PC-3 (cell line): ENCODE data around the gene KCNK16. TPM values are rescaled to one million over a fixed set of nuclear protein-coding genes. Genes with fewer than 3 reads are reported as not detected.

Experiments
- ATAC-seq: fragments of 200-7000 bp; cut with Tn5 transposase; 2 replicates; pipeline ENCODE4 v1.9.1; 2020; ENCODE audit warnings: mild to moderate bottlenecking, moderate library complexity
- BruUV-seq: library from RNA; stranded (reverse); fragments of 400-500 nt; replicated peaks from 2 replicates; lab custom pipeline; 2021; lab: Mats Ljungman, UMichigan
- CTCF ChIA-PET: fragments of 300-600 bp; sonication (Branson Sonifier 250); formaldehyde crosslinking; loops from one replicate; lab custom pipeline; 2022; ENCODE audit warnings: antibody characterized with exemption; lab: Charles Lee
- POLR2A ChIA-PET: fragments of 300-600 bp; sonication (Branson Sonifier 250); formaldehyde crosslinking; loops from one replicate; lab custom pipeline; 2022; ENCODE audit warnings: antibody characterized with exemption; ENCODE audit not compliant: unreplicated experiment; lab: Charles Lee
- DNase-seq: peaks from one replicate; pipeline ENCODE4 v3.0.0-alpha.2; 2015
- H2AFZ ChIP-seq: fragments of 300-600 bp; sonication (generic); 2 replicates; pipeline ENCODE4 v1.6.0; 2016; ENCODE audit warnings: antibody characterized with exemption, low read length
- H3F3A ChIP-seq: fragments of 300-600 bp; sonication (generic); one replicate; pipeline ENCODE4 v1.6.0; 2017; ENCODE audit warnings: antibody characterized with exemption, low read length, control low read depth, mild to moderate bottlenecking; ENCODE audit not compliant: unreplicated experiment
- H3K27ac ChIP-seq: fragments of 300-600 bp; sonication (generic); 2 replicates; pipeline ENCODE4 v1.5.1; 2016; ENCODE audit warnings: mild to moderate bottlenecking, low read length
- H3K27me3 ChIP-seq: fragments of 300-600 bp; sonication (generic); 2 replicates; pipeline ENCODE4 v1.6.1; 2016; ENCODE audit warnings: low read length, mixed read lengths
- H3K36me3 ChIP-seq: fragments of 300-600 bp; sonication (generic); 2 replicates; pipeline ENCODE4 v1.6.1; 2016; ENCODE audit warnings: low read depth, mixed run types, low read length, mixed read lengths
- H3K4me1 ChIP-seq: fragments of 300-600 bp; sonication (generic); 2 replicates; pipeline ENCODE4 v1.5.1; 2016; ENCODE audit warnings: low read length; ENCODE audit not compliant: insufficient read depth
- H3K4me2 ChIP-seq: fragments of 300-600 bp; sonication (generic); 2 replicates; pipeline ENCODE4 v1.6.0; 2016; ENCODE audit warnings: low read length
- H3K4me3 ChIP-seq: fragments of 300-600 bp; sonication (generic); 2 replicates; pipeline ENCODE4 v1.5.1; 2016; ENCODE audit warnings: mild to moderate bottlenecking, low read length, mixed read lengths
- H3K79me2 ChIP-seq: fragments of 300-600 bp; sonication (generic); 2 replicates; pipeline ENCODE4 v1.6.1; 2017; ENCODE audit warnings: low read length, mixed read lengths
- H3K9ac ChIP-seq: fragments of 300-600 bp; sonication (generic); 2 replicates; pipeline ENCODE4 v1.6.0; 2016; ENCODE audit warnings: mild to moderate bottlenecking, low read length
- H3K9me2 ChIP-seq: fragments of 300-600 bp; sonication (generic); replicated peaks from 2 replicates; pipeline ENCODE4 v1.6.1; 2016; ENCODE audit warnings: mixed run types, low read length, mixed read lengths
- H3K9me3 ChIP-seq: fragments of 300-600 bp; sonication (generic); 2 replicates; pipeline ENCODE4 v1.6.1; 2016; ENCODE audit warnings: low read length, mixed read lengths
- H4K20me1 ChIP-seq: fragments of 300-600 bp; sonication (generic); 2 replicates; pipeline ENCODE4 v1.6.1; 2016; ENCODE audit warnings: low read length, mixed read lengths
- EZH2 ChIP-seq: fragments of 300-600 bp; sonication (generic); IDR thresholded peaks from one replicate; pipeline ENCODE4 v1.6.1; 2017; ENCODE audit warnings: antibody characterized with exemption, mild to moderate bottlenecking, low read length; ENCODE audit not compliant: unreplicated experiment
- EZH2phosphoT487 ChIP-seq: fragments of 300-600 bp; sonication (generic); IDR thresholded peaks from 2 replicates; pipeline ENCODE4 v1.6.1; 2018; ENCODE audit warnings: mild to moderate bottlenecking, antibody characterized with exemption, low read length, borderline replicate concordance
- intact Hi-C: fragments of 100-400 bp; cut with micrococcal nuclease; formaldehyde crosslinking; loops from 2 replicates; pipeline ENCODE4 v1.9.0; 2023
- total RNA-seq: library from RNA; depleted of rRNA; stranded (reverse); fragments of >200 nt; gene quantifications from 2 replicates; pipeline ENCODE4 v1.2.3, GENCODE V29; 2014
- TF ChIP-seq, protein P1 (sequence below): fragments of 300-600 bp; sonication (generic); conservative IDR thresholded peaks from 2 replicates; pipeline ENCODE4 v1.5.1; 2017; ENCODE audit warnings: antibody characterized with exemption, low read depth, mild to moderate bottlenecking, low read length

KCNK16 gene
- total RNA-seq, 1 experiment from 2014 or later, result not detected

DNA sequence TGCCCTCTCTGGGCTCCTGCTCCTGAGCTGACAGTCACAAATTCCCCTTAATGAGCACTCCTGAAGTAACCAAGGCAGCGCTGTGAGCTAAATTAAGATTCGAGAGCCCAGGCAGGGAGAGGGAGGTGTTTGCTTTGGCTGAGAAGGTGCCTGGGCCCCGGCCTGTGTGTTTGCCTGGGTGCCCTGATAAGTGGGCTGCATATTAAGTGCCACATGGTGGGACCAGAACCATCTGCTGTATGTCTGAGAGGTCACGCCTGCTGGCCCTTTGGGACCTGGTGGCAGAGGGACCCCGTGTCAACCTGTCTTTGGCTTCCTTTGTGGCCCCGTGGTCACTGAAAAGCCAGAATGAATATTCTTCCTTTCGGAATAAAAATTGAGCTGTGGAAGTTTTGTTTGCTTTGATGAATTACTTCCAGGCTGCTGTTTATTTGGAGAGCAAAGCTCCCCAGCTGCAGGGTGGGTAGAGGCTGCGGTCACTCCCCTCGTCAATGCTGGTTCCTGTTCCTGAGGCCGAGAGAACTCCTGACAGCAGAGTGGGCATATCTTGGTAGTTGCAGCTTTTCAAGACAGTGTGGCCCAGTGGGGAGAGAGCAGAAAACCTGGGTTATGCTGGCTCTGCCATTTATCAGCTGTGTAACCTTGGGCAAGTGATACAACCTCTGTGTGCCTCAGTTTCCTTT, 17.5 kb upstream of the KCNK16 start:
- Histone ChIP-seq H3K4me1 (no peaks in the 10 kb centered on the region), H3K9me3 (no peaks in the 10 kb centered on the region), H3F3A (no peaks in the 10 kb centered on the region), H2AFZ (no peak overlapping the region), H3K36me3 (no peaks in the 10 kb centered on the region), H3K9ac (no peak overlapping the region), H3K27ac (no peak overlapping the region), H3K4me3 (no peak overlapping the region), H3K79me2 (no peaks in the 10 kb centered on the region), H3K4me2 (no peak overlapping the region), H3K27me3 (peaks cover 46% of the 10 kb centered on the region), H3K9me2 (no peaks in the 10 kb centered on the region), H4K20me1 (no peaks in the 10 kb centered on the region)
- POLR2A ChIA-PET, result no interaction called here
- intact Hi-C loops, result loop anchor here (10.0 kb wide), 1 partner anchor 1975 kb away; no protein-coding TSS in a partner anchor
- DNase-seq (no peak), ATAC-seq (no peak)
- no TSS peak for BruUV-seq
- CTCF ChIA-PET, result no interaction called here
- TF ChIP-seq EZH2phosphoT487 (no peak), EZH2 (no peak)
- TF ChIP-seq, protein P1, sequence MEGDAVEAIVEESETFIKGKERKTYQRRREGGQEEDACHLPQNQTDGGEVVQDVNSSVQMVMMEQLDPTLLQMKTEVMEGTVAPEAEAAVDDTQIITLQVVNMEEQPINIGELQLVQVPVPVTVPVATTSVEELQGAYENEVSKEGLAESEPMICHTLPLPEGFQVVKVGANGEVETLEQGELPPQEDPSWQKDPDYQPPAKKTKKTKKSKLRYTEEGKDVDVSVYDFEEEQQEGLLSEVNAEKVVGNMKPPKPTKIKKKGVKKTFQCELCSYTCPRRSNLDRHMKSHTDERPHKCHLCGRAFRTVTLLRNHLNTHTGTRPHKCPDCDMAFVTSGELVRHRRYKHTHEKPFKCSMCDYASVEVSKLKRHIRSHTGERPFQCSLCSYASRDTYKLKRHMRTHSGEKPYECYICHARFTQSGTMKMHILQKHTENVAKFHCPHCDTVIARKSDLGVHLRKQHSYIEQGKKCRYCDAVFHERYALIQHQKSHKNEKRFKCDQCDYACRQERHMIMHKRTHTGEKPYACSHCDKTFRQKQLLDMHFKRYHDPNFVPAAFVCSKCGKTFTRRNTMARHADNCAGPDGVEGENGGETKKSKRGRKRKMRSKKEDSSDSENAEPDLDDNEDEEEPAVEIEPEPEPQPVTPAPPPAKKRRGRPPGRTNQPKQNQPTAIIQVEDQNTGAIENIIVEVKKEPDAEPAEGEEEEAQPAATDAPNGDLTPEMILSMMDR, result no peak

DNA sequence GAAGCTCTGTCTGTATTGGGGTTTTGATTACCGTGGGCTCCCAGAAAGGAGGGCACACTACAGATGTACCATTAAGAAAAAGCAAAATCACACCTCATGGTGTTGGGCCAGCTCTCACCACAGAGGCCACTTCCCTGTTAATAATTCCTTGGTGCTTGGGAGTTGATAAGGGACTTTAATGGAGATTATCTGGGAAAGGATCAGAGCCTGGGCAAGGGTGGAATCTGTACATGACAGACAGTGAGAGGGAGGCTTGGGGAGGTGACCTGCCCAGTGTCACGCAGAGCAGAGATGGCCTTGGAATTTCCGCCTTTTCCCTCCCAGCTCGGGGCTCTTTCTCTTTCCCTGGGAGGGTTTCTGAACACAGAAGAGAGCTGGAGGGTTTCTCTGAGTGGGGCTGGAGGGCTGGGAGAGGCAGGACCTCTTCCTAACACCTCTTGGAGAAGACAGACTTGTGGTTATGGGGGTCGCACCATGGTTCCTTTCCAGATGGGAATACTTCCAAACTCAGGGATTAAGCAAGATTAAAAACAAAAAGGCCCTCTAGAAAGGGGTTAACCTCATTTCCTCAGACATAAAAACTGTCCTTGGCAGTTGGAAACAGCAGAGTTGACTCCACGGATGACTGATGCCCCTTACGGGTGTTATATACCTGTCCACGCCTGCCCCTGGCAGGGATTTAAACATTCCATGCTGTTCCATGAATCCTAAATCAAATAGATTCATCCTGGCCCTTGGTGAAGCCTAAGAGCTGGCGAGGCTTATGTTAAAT, 16.8 kb upstream of the KCNK16 start:
- Histone ChIP-seq H2AFZ (no peak overlapping the region), H3K9me2 (no peaks in the 10 kb centered on the region), H3K36me3 (no peaks in the 10 kb centered on the region), H3K9ac (no peak overlapping the region), H4K20me1 (no peaks in the 10 kb centered on the region), H3K4me3 (no peak overlapping the region), H3K4me1 (no peaks in the 10 kb centered on the region), H3F3A (no peaks in the 10 kb centered on the region), H3K27ac (no peak overlapping the region), H3K79me2 (no peaks in the 10 kb centered on the region), H3K4me2 (no peak overlapping the region), H3K27me3 (peaks cover 46% of the 10 kb centered on the region), H3K9me3 (no peaks in the 10 kb centered on the region)
- ChIA-PET POLR2A (no interaction called here), CTCF (no interaction called here)
- intact Hi-C loops, result no loop called here
- DNase-seq, result no peak
- TF ChIP-seq, protein P1, result no peak
- TF ChIP-seq EZH2 (no peak), EZH2phosphoT487 (no peak)
- no peak for ATAC-seq
- BruUV-seq, result no TSS peak

DNA sequence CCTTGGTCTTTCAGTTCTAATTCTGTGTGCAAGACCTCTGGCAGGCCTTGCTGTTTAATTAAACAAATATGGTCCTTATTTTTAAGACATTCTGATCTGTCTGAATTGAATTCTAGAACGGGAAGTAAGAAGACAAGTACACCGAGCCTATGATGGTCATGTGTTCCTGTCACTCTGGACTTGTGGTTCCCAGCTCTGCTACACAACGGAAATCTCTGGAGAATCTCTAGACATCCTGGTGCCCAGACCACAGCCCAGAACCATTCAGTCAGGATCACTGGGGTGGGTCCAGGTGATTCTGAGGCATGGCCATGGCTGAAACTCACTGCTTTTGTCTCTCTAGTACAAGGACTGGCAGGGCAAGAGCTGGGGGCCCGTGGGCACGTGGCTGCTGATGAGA, 15.9 kb upstream of the KCNK16 start:
- Histone ChIP-seq H3K27me3 (peaks cover 51% of the 10 kb centered on the region), H3K27ac (no peak overlapping the region), H3K79me2 (no peaks in the 10 kb centered on the region), H3K4me2 (no peak overlapping the region), H3K36me3 (no peaks in the 10 kb centered on the region), H4K20me1 (no peaks in the 10 kb centered on the region), H3K4me1 (no peaks in the 10 kb centered on the region), H3K9me3 (no peaks in the 10 kb centered on the region), H3K4me3 (no peak overlapping the region), H3K9ac (no peak overlapping the region), H2AFZ (no peak overlapping the region), H3K9me2 (no peaks in the 10 kb centered on the region), H3F3A (no peaks in the 10 kb centered on the region)
- DNase-seq (no peak), ATAC-seq (no peak)
- no TSS peak for BruUV-seq
- TF ChIP-seq EZH2 (no peak), EZH2phosphoT487 (no peak)
- TF ChIP-seq, protein P1, result no peak
- intact Hi-C loops, result no loop called here
- CTCF ChIA-PET, result no interaction called here
- POLR2A ChIA-PET, result no interaction called here
